ENCODE data around the gene OTOS. TPM values are rescaled to one million over a fixed set of nuclear protein-coding genes. Genes with fewer than 3 reads are reported as not detected.

The OTOS gene
- not detected for total RNA-seq

DNA sequence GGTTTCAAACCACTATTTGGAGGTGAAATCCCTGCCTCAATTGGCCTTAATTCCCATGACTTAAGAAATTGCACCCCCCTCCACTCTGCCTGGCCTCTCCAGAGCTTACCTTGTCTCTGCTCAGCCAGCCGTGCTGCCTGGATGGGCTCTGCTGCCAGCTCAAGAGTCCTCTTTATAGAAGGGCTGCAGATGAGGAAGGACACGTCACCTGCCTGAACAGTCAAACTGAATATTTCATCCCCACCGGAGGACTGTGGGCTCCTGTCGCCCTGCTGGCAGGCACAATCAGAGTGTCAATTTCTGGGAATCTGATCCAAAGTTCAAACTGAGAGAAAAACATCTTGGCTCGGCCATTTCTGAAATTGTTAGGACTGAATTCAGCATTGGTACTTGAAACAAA lies at the start of gene OTOS:
OTOS (minus strand) TSS at position 148 of the 400 bp plus-strand sequence. CDS start 332 bp downstream, outside the sequence.

DNA sequence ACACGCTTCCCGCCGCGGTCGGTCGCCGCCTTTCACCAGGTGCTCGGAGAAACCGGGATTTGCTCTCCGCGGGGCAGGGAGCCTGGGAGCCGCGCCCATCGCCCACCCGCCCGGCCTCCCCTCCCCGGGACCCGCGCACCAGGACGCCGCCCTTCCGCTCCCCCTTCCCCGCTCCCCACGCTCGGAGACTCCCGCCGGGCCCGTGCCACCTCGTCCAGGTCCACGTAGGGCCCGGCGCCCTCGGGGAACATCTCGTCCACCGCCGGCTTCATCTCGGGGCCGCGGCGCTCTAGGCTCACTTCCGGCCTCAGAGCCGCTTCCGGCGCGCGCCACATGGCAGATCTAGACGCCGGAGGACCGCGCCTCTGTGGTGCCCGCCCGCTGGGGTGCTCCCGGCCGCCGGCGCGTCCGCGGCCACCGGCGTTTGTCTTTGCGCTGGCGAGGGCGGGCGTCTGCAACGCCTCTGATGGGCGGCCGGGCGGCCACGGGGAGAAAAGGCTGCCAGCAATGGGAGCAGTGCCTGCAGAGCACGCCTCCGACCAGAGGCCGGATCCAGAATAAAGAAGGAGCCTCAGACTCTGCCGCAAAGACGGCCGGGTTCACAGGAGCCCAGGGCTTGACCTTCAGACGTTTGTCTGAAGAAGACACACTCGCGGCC lies 4.3 kb downstream of the OTOS start, which contains the start of gene COPS9:
COPS9 (minus strand) TSS at position 293 of the 658 bp plus-strand sequence; CDS start at position 272, 21 bp downstream.

Other genes with a start within 250 kb of the OTOS start
- 81.4 TPM for gene NDUFA10, start 115.3 kb downstream of the OTOS start, total RNA-seq
- gene OR6B2, start 110.2 kb downstream of the OTOS start, total RNA-seq: not detected
- gene OR6B3, start 87.1 kb downstream of the OTOS start, total RNA-seq: not detected
- gene COPS9, start 4.4 kb downstream of the OTOS start, total RNA-seq: 68.5 TPM

Measured in parietal lobe (tissue), 1 donor.